GM12875 (cell line): ENCODE results near the gene LGALS7B.
"Not testable (repeated sequence)": the region's sequence is repeated elsewhere in the genome, so short reads cannot be mapped to it uniquely, and the experiment has no call there.

Experiments
- H3K4me3 ChIP-seq: one replicate; pipeline ENCODE4 v1.5.1; 2011; ENCODE audit warnings: low read depth, low read length, control low read depth
- TF ChIP-seq, protein P1 (sequence below): IDR thresholded peaks from 2 replicates; pipeline ENCODE4 v1.5.1; 2011; ENCODE audit warnings: low read depth, mild to moderate bottlenecking, control low read depth, inconsistent platforms, low read length, moderate library complexity, borderline replicate concordance; ENCODE audit not compliant: insufficient read depth

LGALS7B gene

DNA sequence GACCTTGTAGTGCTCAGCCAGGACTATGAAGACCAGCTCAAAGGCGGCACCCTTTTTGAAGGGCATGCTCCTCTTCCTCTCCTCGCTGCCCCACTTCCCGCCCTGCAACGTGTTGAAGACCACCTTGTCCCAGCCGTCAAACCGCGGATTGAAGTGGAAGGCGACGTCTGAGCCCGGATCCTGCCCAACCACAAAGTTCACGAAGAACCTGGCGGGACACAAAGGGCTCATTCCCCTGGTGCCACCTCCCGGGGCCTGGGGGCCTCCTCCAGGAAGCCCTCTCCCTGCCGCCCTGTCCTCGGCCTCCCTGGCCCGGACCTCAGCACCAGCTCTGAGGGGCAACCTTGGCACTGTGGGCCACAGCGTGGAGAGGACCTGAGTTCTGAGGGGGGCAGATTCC is 19.7 kb downstream of the LGALS7B start:
- no peak overlapping the region for H3K4me3 ChIP-seq
- TF ChIP-seq, protein P1, sequence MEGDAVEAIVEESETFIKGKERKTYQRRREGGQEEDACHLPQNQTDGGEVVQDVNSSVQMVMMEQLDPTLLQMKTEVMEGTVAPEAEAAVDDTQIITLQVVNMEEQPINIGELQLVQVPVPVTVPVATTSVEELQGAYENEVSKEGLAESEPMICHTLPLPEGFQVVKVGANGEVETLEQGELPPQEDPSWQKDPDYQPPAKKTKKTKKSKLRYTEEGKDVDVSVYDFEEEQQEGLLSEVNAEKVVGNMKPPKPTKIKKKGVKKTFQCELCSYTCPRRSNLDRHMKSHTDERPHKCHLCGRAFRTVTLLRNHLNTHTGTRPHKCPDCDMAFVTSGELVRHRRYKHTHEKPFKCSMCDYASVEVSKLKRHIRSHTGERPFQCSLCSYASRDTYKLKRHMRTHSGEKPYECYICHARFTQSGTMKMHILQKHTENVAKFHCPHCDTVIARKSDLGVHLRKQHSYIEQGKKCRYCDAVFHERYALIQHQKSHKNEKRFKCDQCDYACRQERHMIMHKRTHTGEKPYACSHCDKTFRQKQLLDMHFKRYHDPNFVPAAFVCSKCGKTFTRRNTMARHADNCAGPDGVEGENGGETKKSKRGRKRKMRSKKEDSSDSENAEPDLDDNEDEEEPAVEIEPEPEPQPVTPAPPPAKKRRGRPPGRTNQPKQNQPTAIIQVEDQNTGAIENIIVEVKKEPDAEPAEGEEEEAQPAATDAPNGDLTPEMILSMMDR, result no peak

DNA sequence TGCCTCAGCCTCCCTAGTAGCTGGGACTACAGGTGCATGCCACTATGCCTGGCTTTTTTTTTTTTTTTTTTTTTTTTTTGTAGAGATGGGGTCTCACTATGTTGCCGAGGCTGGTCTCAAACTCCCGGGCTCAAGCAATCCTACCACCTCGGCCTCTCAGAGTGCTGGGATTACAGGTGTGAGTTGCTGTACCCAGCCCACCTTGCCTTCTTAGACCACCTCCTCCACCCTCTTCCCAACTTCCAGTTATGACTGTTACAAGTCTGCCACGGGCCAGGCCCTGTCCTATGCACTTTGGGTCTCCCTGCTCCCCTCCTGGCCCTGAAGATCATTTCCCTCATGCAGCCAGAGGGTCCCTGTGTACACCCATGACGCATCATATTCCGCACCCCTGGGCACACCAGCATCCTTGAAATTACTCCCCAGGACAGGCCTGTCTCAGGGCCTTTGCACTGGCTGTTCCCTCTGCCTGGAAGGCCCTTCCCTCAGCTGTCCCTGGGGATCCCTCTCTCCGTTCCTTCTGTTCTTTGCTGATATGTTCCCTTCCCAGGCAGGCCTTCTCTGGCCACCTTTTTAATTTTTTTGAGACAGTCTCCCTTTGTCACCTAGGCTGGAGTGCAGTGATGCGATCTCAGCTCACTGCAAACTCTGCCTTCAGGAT is 20.7 kb downstream of the LGALS7B start:
- no peak overlapping the region for H3K4me3 ChIP-seq
- TF ChIP-seq, protein P1, result no peak

DNA sequence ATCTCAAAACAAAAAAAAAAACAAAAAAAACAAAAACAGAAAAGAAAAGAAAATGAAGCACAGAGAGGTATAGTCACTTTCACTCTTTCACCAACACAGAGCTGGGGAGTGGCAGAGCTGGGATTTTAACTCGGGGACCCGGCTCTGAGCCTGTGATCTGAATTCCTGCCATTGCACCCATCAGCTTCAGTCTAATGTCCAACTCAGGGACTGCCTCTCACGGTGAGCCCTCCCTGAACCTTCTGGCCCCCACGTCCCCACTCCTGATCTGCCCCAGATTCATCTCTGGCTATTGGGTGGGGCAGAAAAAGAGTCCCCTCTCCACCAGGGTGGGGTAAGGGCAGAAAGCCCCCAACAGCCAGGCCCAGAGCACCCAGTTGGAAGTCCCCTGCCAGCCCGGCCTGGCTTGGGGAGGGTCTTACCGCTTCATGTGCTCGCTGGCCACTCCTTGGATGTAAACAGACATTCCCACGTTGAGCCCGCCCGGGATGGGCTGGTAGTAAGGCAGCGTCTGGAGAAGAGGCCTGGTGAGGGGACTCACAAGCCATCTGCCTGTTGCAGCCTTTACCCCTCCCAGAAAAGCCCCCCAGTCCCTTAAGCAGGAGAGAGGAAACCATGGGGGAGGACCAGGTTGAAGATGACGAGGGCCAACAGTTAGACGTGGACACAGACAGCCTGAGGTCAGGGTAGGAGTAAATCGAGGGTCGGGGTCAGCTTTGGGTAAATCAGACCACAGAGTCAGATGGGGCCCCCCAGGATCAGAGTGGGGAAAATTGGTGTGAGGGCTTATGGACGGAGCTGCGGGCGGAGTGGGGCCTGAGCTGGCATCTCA is 23.2 kb downstream of the LGALS7B start:
- H3K4me3 ChIP-seq, result no peak overlapping the region
- TF ChIP-seq, protein P1, result no peak

DNA sequence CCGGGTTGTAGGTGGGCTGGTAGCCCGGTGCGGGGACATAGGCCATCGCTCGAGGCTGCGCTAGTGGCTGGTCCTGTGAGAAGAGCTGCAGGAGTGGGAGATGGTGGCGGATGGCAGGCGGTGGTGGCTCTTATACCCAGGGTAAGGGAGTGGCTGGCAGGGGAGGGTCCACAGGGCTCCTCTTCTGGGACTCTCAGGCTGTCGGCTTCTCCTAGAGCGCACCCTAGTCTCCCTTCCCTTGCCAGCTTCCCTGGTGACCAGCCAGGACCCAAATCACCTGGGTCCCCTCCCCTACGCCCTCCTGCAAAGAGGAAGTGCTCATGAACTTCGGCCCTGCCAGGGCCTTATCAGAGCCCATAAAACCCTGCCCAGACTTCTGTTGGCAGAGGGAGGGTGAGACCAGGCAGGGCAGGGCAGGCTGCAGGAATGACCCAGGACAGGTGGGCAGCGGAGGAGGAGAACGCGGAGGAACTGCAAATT is 23.9 kb downstream of the LGALS7B start, which contains the start of gene LGALS4:
LGALS4 (minus strand) TSS at position 105 of the 480 bp plus-strand sequence; CDS start at position 46, 59 bp downstream.
- TF ChIP-seq, protein P1, result no peak
- H3K4me3 ChIP-seq, result no peak within 1 kb of the TSS

DNA sequence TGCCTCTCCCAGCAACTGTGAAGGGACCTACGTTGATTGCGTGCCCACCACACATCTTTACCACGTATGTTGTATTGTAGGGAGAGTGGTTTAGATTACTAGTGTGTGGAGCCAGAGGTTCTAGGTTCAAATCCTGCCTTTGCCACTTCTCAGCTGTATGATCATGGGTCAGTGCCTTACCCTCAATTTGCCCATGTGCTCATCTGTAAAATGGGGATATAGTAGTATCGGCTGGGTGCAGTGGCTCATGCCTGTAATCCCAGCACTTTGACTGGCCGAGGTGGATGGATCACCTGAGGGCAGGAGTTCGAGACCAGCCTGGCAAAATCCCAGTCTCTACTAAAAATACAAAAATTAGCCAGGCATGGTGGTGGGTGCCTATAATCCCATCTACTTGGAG is 24.3 kb downstream of the LGALS7B start:
- TF ChIP-seq, protein P1, result no peak
- no peak overlapping the region for H3K4me3 ChIP-seq

GRCh38 chr19:38813932-38814331 is 24.9 kb downstream of the LGALS7B start:
- H3K4me3 ChIP-seq, result not testable (repeated sequence)

GRCh38 chr19:38815059-38816001 is 26.3 kb downstream of the LGALS7B start:
- H3K4me3 ChIP-seq, result no peak overlapping the region
- TF ChIP-seq, protein P1, result no peak
